Gastrocnemius medialis (tissue), 4 donors: Measurements from ENCODE around the gene ADGRD1.

Experiments
- POLR2A ChIP-seq, 2 donors: fragments of 450-650 bp; IDR thresholded peaks; one replicate each; pipeline ENCODE4 v1.6.1; 2017; ENCODE audit warnings: antibody characterized with exemption in 2 of 2, mild to moderate bottlenecking in 2 of 2, moderate library complexity in 2 of 2
- TF ChIP-seq, protein P1 (sequence below), 5 experiments: fragments of 450-650 bp in 3 of 5; fragments of 200-600 bp in 2 of 5; sonication (generic) in 2 of 5; IDR thresholded peaks in 4 of 5; conservative IDR thresholded peaks in 1 of 5; 1 replicate in 4 of 5; 2 replicates in 1 of 5; pipeline ENCODE4 v1.5.1; 2016 to 2019; ENCODE audit warnings: antibody characterized with exemption in 5 of 5, mild to moderate bottlenecking in 3 of 5, moderate library complexity in 3 of 5

DNA sequence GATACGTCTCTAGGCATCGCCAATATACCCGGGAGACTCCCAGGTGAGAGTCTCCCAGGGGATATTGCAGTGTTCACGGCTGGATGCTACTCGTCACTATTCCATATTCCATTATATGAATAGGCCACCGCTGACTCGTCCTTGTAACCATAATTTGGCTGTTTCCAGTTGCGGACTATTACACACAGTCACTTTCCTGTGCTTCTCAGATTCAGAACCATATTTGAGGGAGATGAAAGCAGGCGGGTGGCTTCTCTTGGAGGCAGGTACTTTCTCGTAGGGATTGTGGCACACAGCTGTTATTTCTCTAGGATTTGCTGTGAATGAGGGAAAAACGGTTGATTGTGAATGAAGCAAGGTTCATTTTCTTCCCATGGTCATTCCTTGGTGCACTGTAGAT, 73.0 kb downstream of the ADGRD1 start:
- no peak for TF ChIP-seq POLR2A (IDR thresholded peaks at IDR 0.05)
- TF ChIP-seq, protein P1, sequence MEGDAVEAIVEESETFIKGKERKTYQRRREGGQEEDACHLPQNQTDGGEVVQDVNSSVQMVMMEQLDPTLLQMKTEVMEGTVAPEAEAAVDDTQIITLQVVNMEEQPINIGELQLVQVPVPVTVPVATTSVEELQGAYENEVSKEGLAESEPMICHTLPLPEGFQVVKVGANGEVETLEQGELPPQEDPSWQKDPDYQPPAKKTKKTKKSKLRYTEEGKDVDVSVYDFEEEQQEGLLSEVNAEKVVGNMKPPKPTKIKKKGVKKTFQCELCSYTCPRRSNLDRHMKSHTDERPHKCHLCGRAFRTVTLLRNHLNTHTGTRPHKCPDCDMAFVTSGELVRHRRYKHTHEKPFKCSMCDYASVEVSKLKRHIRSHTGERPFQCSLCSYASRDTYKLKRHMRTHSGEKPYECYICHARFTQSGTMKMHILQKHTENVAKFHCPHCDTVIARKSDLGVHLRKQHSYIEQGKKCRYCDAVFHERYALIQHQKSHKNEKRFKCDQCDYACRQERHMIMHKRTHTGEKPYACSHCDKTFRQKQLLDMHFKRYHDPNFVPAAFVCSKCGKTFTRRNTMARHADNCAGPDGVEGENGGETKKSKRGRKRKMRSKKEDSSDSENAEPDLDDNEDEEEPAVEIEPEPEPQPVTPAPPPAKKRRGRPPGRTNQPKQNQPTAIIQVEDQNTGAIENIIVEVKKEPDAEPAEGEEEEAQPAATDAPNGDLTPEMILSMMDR (IDR thresholded peaks at IDR 0.05 in 4 of 5, conservative IDR thresholded peaks at IDR 0.05 in 1 of 5) = no peak
